Activated naive CD8-positive, alpha-beta T cell (primary cell): Measurements from ENCODE around the gene STH.
"Not testable (repeated sequence)": the region's sequence is repeated elsewhere in the genome, so short reads cannot be mapped to it uniquely, and the experiment has no call there.

ENCODE experiments used
- H3K27ac Mint-ChIP-seq: one replicate; pipeline ENCODE4 v1.8.0; 2021; ENCODE audit warnings: mixed read lengths
- H3K27me3 Mint-ChIP-seq: one replicate; pipeline ENCODE4 v1.8.0; 2021; ENCODE audit warnings: mixed read lengths
- H3K36me3 Mint-ChIP-seq: one replicate; pipeline ENCODE4 v1.8.0; 2021; ENCODE audit warnings: mixed read lengths
- H3K4me1 Mint-ChIP-seq: one replicate; pipeline ENCODE4 v1.8.0; 2021; ENCODE audit warnings: low read depth, mixed read lengths
- H3K4me3 Mint-ChIP-seq: one replicate; pipeline ENCODE4 v1.8.0; 2021; ENCODE audit warnings: mild to moderate bottlenecking, mixed read lengths
- H3K9me3 Mint-ChIP-seq: one replicate; pipeline ENCODE4 v1.8.0; 2021; ENCODE audit warnings: low read depth, mixed read lengths

Gene STH

DNA sequence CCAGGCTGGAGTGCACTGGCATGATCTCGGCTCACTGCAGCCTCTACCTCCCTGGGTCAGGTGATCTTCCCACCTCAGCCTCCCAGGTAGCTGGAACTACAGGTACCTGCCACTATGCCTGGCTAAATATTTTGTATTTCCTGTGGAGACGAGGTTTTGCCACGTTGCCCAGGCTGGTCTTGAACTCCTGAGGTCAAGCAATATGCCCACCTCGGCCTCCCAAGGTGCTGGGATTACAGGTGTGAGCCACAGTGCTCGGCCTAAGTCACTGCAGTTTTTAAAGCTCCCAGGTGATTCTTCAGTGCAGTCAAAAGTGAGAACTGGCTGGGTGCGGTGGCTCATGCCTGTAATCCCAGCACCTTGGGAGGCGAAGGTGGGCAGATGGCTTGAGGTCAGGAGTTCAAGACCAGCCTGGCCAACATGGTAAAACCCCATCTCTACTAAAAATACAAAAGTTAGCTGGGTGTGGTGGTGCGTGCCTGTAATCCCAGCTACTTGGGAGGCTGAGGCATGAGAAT, 20.4 kb downstream of the STH start:
- H3K27me3 Mint-ChIP-seq, H3K4me3 Mint-ChIP-seq, H3K36me3 Mint-ChIP-seq, H3K9me3 Mint-ChIP-seq: not testable (repeated sequence)
- Mint-ChIP-seq H3K4me1 (peaks cover 20% of the 10 kb centered on the region), H3K27ac (peak overlapping the region; percentile 91)

GRCh38 chr17:46020023-46020761, 21.1 kb downstream of the STH start:
- Mint-ChIP-seq H3K27ac (peak overlapping the region; percentile 91), H3K36me3 (no peaks in the 10 kb centered on the region), H3K4me1 (peaks cover 20% of the 10 kb centered on the region), H3K4me3 (peak overlapping the region; percentile 60), H3K27me3 (no peaks in the 10 kb centered on the region), H3K9me3 (no peaks in the 10 kb centered on the region)

DNA sequence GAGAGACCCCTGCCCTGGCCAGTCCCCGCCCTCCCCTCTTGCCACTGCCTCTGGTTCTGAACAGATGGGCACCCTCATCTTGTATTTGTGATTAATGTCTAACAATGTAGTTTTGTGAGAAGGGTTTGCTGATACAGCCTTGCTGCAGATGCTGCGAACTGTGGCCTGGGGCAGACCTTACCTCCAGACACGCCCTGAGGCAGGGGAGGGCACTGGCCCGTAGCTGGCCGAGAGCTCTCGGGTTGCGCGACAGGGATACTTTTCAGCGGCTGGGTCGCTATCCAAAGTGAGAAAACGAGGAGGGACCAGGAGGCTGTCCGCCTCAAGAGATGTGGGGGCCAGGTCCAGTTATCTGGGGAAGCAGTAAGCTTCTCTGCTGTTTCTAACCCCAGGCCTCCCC, 21.9 kb downstream of the STH start:
- peak overlapping the region; percentile 91 for H3K27ac Mint-ChIP-seq
- peaks cover 22% of the 10 kb centered on the region for H3K4me1 Mint-ChIP-seq
- no peaks in the 10 kb centered on the region for H3K27me3 Mint-ChIP-seq
- H3K36me3 Mint-ChIP-seq, result no peaks in the 10 kb centered on the region
- no peak overlapping the region for H3K4me3 Mint-ChIP-seq
- no peaks in the 10 kb centered on the region for H3K9me3 Mint-ChIP-seq

- not testable (repeated sequence) for H3K27ac Mint-ChIP-seq, H3K4me3 Mint-ChIP-seq, H3K36me3 Mint-ChIP-seq
Measured at GRCh38 chr17:46023366-46023765, 24.3 kb downstream of the STH start.

GRCh38 chr17:46023783-46024388, 24.8 kb downstream of the STH start:
- Mint-ChIP-seq H3K27me3 (no peaks in the 10 kb centered on the region), H3K36me3 (no peaks in the 10 kb centered on the region), H3K9me3 (no peaks in the 10 kb centered on the region), H3K4me1 (peaks cover 30% of the 10 kb centered on the region), H3K4me3 (no peak overlapping the region), H3K27ac (no peak overlapping the region)

More at GRCh38 chr17:46023366-46023765, 24.3 kb downstream of the STH start:
- H3K9me3 Mint-ChIP-seq, H3K27me3 Mint-ChIP-seq: not testable (repeated sequence)
- peaks cover 28% of the 10 kb centered on the region for H3K4me1 Mint-ChIP-seq

DNA sequence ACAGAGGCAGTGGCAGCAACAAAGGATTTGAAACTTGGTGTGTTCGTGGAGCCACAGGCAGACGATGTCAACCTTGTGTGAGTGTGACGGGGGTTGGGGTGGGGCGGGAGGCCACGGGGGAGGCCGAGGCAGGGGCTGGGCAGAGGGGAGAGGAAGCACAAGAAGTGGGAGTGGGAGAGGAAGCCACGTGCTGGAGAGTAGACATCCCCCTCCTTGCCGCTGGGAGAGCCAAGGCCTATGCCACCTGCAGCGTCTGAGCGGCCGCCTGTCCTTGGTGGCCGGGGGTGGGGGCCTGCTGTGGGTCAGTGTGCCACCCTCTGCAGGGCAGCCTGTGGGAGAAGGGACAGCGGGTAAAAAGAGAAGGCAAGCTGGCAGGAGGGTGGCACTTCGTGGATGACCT, 25.5 kb downstream of the STH start:
- Mint-ChIP-seq H3K4me3 (no peak overlapping the region), H3K4me1 (peaks cover 34% of the 10 kb centered on the region), H3K9me3 (no peaks in the 10 kb centered on the region), H3K36me3 (no peaks in the 10 kb centered on the region), H3K27me3 (no peaks in the 10 kb centered on the region), H3K27ac (no peak overlapping the region)

DNA sequence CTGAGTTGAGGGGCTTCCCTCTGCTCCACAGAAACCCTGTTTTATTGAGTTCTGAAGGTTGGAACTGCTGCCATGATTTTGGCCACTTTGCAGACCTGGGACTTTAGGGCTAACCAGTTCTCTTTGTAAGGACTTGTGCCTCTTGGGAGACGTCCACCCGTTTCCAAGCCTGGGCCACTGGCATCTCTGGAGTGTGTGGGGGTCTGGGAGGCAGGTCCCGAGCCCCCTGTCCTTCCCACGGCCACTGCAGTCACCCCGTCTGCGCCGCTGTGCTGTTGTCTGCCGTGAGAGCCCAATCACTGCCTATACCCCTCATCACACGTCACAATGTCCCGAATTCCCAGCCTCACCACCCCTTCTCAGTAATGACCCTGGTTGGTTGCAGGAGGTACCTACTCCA, 26.0 kb downstream of the STH start:
- Mint-ChIP-seq H3K27ac (no peak overlapping the region), H3K36me3 (no peaks in the 10 kb centered on the region)

DNA sequence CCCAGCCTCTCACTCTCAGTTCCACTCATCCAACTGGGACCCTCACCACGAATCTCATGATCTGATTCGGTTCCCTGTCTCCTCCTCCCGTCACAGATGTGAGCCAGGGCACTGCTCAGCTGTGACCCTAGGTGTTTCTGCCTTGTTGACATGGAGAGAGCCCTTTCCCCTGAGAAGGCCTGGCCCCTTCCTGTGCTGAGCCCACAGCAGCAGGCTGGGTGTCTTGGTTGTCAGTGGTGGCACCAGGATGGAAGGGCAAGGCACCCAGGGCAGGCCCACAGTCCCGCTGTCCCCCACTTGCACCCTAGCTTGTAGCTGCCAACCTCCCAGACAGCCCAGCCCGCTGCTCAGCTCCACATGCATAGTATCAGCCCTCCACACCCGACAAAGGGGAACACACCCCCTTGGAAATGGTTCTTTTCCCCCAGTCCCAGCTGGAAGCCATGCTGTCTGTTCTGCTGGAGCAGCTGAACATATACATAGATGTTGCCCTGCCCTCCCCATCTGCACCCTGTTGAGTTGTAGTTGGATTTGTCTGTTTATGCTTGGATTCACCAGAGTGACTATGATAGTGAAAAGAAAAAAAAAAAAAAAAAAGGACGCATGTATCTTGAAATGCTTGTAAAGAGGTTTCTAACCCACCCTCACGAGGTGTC, 26.6 kb downstream of the STH start:
- Mint-ChIP-seq H3K9me3 (no peaks in the 10 kb centered on the region), H3K4me3 (no peak overlapping the region), H3K4me1 (peaks cover 30% of the 10 kb centered on the region), H3K36me3 (peaks cover 4% of the 10 kb centered on the region), H3K27me3 (no peaks in the 10 kb centered on the region), H3K27ac (peak overlapping the region; percentile 35)

More for the DNA sequence above, 26.0 kb downstream of the STH start:
- no peak overlapping the region for H3K4me3 Mint-ChIP-seq
- no peaks in the 10 kb centered on the region for H3K9me3 Mint-ChIP-seq
- peaks cover 32% of the 10 kb centered on the region for H3K4me1 Mint-ChIP-seq
- H3K27me3 Mint-ChIP-seq, result no peaks in the 10 kb centered on the region

DNA sequence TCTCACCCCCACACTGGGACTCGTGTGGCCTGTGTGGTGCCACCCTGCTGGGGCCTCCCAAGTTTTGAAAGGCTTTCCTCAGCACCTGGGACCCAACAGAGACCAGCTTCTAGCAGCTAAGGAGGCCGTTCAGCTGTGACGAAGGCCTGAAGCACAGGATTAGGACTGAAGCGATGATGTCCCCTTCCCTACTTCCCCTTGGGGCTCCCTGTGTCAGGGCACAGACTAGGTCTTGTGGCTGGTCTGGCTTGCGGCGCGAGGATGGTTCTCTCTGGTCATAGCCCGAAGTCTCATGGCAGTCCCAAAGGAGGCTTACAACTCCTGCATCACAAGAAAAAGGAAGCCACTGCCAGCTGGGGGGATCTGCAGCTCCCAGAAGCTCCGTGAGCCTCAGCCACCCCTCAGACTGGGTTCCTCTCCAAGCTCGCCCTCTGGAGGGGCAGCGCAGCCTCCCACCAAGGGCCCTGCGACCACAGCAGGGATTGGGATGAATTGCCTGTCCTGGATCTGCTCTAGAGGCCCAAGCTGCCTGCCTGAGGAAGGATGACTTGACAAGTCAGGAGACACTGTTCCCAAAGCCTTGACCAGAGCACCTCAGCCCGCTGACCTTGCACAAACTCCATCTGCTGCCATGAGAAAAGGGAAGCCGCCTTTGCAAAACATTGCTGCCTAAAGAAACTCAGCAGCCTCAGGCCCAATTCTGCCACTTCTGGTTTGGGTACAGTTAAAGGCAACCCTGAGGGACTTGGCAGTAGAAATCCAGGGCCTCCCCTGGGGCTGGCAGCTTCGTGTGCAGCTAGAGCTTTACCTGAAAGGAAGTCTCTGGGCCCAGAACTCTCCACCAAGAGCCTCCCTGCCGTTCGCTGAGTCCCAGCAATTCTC, 27.4 kb downstream of the STH start:
- Mint-ChIP-seq H3K36me3 (peaks cover 4% of the 10 kb centered on the region), H3K27me3 (no peaks in the 10 kb centered on the region), H3K27ac (peak overlapping the region; percentile 16), H3K4me3 (no peak overlapping the region), H3K9me3 (no peaks in the 10 kb centered on the region), H3K4me1 (peaks cover 27% of the 10 kb centered on the region)

DNA sequence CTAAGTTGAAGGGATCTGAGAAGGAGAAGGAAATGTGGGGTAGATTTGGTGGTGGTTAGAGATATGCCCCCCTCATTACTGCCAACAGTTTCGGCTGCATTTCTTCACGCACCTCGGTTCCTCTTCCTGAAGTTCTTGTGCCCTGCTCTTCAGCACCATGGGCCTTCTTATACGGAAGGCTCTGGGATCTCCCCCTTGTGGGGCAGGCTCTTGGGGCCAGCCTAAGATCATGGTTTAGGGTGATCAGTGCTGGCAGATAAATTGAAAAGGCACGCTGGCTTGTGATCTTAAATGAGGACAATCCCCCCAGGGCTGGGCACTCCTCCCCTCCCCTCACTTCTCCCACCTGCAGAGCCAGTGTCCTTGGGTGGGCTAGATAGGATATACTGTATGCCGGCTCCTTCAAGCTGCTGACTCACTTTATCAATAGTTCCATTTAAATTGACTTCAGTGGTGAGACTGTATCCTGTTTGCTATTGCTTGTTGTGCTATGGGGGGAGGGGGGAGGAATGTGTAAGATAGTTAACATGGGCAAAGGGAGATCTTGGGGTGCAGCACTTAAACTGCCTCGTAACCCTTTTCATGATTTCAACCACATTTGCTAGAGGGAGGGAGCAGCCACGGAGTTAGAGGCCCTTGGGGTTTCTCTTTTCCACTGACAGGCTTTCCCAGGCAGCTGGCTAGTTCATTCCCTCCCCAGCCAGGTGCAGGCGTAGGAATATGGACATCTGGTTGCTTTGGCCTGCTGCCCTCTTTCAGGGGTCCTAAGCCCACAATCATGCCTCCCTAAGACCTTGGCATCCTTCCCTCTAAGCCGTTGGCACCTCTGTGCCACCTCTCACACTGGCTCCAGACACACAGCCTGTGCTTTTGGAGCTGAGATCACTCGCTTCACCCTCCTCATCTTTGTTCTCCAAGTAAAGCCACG, 28.3 kb downstream of the STH start:
- Mint-ChIP-seq H3K27me3 (no peaks in the 10 kb centered on the region), H3K27ac (peak overlapping the region; percentile 72), H3K4me3 (no peak overlapping the region), H3K9me3 (no peaks in the 10 kb centered on the region), H3K36me3 (peaks cover 4% of the 10 kb centered on the region), H3K4me1 (peaks cover 27% of the 10 kb centered on the region)

DNA sequence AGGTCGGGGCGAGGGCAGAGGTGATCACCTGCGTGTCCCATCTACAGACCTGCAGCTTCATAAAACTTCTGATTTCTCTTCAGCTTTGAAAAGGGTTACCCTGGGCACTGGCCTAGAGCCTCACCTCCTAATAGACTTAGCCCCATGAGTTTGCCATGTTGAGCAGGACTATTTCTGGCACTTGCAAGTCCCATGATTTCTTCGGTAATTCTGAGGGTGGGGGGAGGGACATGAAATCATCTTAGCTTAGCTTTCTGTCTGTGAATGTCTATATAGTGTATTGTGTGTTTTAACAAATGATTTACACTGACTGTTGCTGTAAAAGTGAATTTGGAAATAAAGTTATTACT, 28.9 kb downstream of the STH start:
- Mint-ChIP-seq H3K27ac (peak overlapping the region; percentile 72), H3K27me3 (no peaks in the 10 kb centered on the region), H3K9me3 (no peaks in the 10 kb centered on the region), H3K4me3 (no peak overlapping the region), H3K36me3 (peaks cover 4% of the 10 kb centered on the region), H3K4me1 (peaks cover 27% of the 10 kb centered on the region)

- Mint-ChIP-seq H3K4me3 (no peak overlapping the region), H3K27me3 (no peaks in the 10 kb centered on the region), H3K36me3 (peaks cover 4% of the 10 kb centered on the region), H3K9me3 (no peaks in the 10 kb centered on the region), H3K4me1 (peaks cover 24% of the 10 kb centered on the region), H3K27ac (peak overlapping the region; percentile 72)
Measured at GRCh38 chr17:46028374-46028773, 29.3 kb downstream of the STH start.

- Mint-ChIP-seq H3K4me3 (no peak overlapping the region), H3K36me3 (peaks cover 4% of the 10 kb centered on the region), H3K27me3 (no peaks in the 10 kb centered on the region), H3K27ac (peak overlapping the region; percentile 75), H3K4me1 (peaks cover 24% of the 10 kb centered on the region), H3K9me3 (no peaks in the 10 kb centered on the region)
Measured at GRCh38 chr17:46028981-46029565, 30.0 kb downstream of the STH start.
